H4 (cell line): ENCODE results near the gene MARCHF2. TPM values are rescaled to one million over a fixed set of nuclear protein-coding genes. Genes with fewer than 3 reads are reported as not detected.

Source experiments
- DNase-seq: peaks from one replicate; pipeline ENCODE4 v3.0.0-alpha.2; 2015; ENCODE audit warnings: low spot score
- total RNA-seq: library from RNA; depleted of rRNA; stranded (reverse); fragments of >200 nt; shearing (Covaris generic); gene quantifications from 2 replicates; pipeline ENCODE4 v1.2.3, GENCODE V29; 2014

MARCHF2 gene
- total RNA-seq, 1 experiment from 2014 or later, result 30.6 TPM

GRCh38 chr19:8387688-8388611 lies 25.2 kb upstream of the MARCHF2 start:
- no peak for DNase-seq

- DNase-seq, result no peak
Measured at GRCh38 chr19:8388612-8388958, 24.5 kb upstream of the MARCHF2 start.

GRCh38 chr19:8389891-8390616 lies 23.1 kb upstream of the MARCHF2 start, which contains the start of gene RAB11B:
RAB11B (plus strand) TSS chr19:8390360; CDS start chr19:8390417, 57 bp downstream.
- peak; percentile 100 for DNase-seq

GRCh38 chr19:8390617-8390981 lies 22.5 kb upstream of the MARCHF2 start:
- DNase-seq, result peak; percentile 74

GRCh38 chr19:8391198-8392016 lies 21.7 kb upstream of the MARCHF2 start:
- DNase-seq, result no peak

- no peak for DNase-seq
Measured at GRCh38 chr19:8392017-8392591, 21.0 kb upstream of the MARCHF2 start.

- no peak for DNase-seq
Measured at GRCh38 chr19:8393192-8393870, 19.8 kb upstream of the MARCHF2 start.

GRCh38 chr19:8393871-8394250 lies 19.2 kb upstream of the MARCHF2 start:
- no peak for DNase-seq

GRCh38 chr19:8395621-8396082 lies 17.5 kb upstream of the MARCHF2 start:
- DNase-seq, result no peak

GRCh38 chr19:8396185-8396562 lies 16.9 kb upstream of the MARCHF2 start:
- DNase-seq, result no peak

GRCh38 chr19:8396563-8397203 lies 16.4 kb upstream of the MARCHF2 start:
- peak; percentile 76 for DNase-seq

- DNase-seq, result no peak
Measured at GRCh38 chr19:8397271-8397670, 15.8 kb upstream of the MARCHF2 start.

GRCh38 chr19:8397746-8398310 lies 15.3 kb upstream of the MARCHF2 start:
- DNase-seq, result no peak

GRCh38 chr19:8398311-8398771 lies 14.8 kb upstream of the MARCHF2 start:
- DNase-seq, result no peak

GRCh38 chr19:8399681-8400188 lies 13.4 kb upstream of the MARCHF2 start:
- DNase-seq, result no peak

GRCh38 chr19:8401981-8402411 lies 11.1 kb upstream of the MARCHF2 start:
- DNase-seq, result no peak

- DNase-seq, result no peak
Measured at GRCh38 chr19:8403098-8403819, 9.8 kb upstream of the MARCHF2 start.

GRCh38 chr19:8403820-8404109 lies 9.3 kb upstream of the MARCHF2 start:
- no peak for DNase-seq

- DNase-seq, result no peak
Measured at GRCh38 chr19:8404391-8405151, 8.5 kb upstream of the MARCHF2 start.
